HepG2 (cell line): Measurements from ENCODE around the gene DENND1C. TPM values are rescaled to one million over a fixed set of nuclear protein-coding genes. Genes with fewer than 3 reads are reported as not detected.

Experiments
- ATAC-seq: fragments of 200-7000 bp; cut with Tn5 transposase; 3 replicates; pipeline ENCODE4 v1.9.1; 2020; ENCODE audit warnings: mild to moderate bottlenecking, moderate library complexity
- BruUV-seq: library from RNA; stranded (reverse); fragments of 400-500 nt; replicated peaks from 2 replicates; lab custom pipeline; 2021; lab: Mats Ljungman, UMichigan
- CTCF ChIA-PET: fragments of 300-600 bp; formaldehyde crosslinking; extraction: SDS; loops from one replicate; lab custom pipeline; 2021; ENCODE audit warnings: low total read pairs, inconsistent platforms, low intra/inter-chr PET ratio; lab: Yijun Ruan, JAX
- POLR2A ChIA-PET: fragments of 350-600 bp; sonication (Branson Sonifier 250); formaldehyde crosslinking; loops from one replicate; lab custom pipeline; 2020; ENCODE audit warnings: antibody characterized with exemption, inconsistent platforms; lab: Yijun Ruan, JAX
- DNase-seq: peaks from one replicate; pipeline ENCODE4 v3.0.0-alpha.2; 2015; ENCODE audit warnings: low spot score
- FAIRE-seq: peaks from 3 replicates; lab custom pipeline; 2011; peaks lifted over from hg19 to GRCh38; lab: Jason Lieb, UNC
- H2AFZ ChIP-seq: one replicate; pipeline ENCODE4 v1.6.1; 2011; ENCODE audit warnings: low read length, inconsistent platforms
- H3K27ac ChIP-seq: fragments of 300-600 bp; 3 replicates; pipeline ENCODE4 v1.8.0; 2011; ENCODE audit warnings: mixed run types, mild to moderate bottlenecking, mixed read lengths, low read length, inconsistent platforms; ENCODE audit not compliant: insufficient read depth; ENCODE audit errors: extremely low read length
- H3K27me3 ChIP-seq, 2 experiments: fragments of 200-600 bp in 1 of 2; 2 replicates in 1 of 2; 3 replicates in 1 of 2; pipeline versions ENCODE4 v1.6.0 to v1.8.0; 2011; ENCODE audit warnings: low read length in 2 of 2, mild to moderate bottlenecking in 2 of 2, moderate library complexity in 2 of 2, inconsistent platforms in 1 of 2; ENCODE audit not compliant: insufficient read depth in 2 of 2, control insufficient read depth in 1 of 2
- H3K36me3 ChIP-seq, 2 experiments: fragments of 200-600 bp in 1 of 2; replicated peaks in 1 of 2; 2 replicates in 1 of 2; 3 replicates in 1 of 2; pipeline versions ENCODE4 v1.5.1 to v1.8.0; 2011; ENCODE audit warnings: low read length in 2 of 2, inconsistent platforms in 1 of 2; ENCODE audit not compliant: insufficient read depth in 2 of 2, control insufficient read depth in 1 of 2
- H3K4me1 ChIP-seq: 2 replicates; pipeline ENCODE4 v1.5.1; 2012; ENCODE audit warnings: low read length, inconsistent platforms; ENCODE audit not compliant: insufficient read depth
- H3K4me2 ChIP-seq: 2 replicates; pipeline ENCODE4 v1.6.0; 2011; ENCODE audit warnings: low read depth, low read length, inconsistent platforms
- H3K4me3 ChIP-seq, 3 experiments: fragments of 200-600 bp in 1 of 3; sonication (generic), shearing (Covaris generic) in 1 of 3; replicated peaks in 1 of 3; 2 replicates each; pipeline ENCODE4 v1.5.1; 2011 to 2016; ENCODE audit warnings: low read length in 3 of 3, inconsistent platforms in 2 of 3, low read depth in 2 of 3, mild to moderate bottlenecking in 2 of 3, control low read depth in 1 of 3, mixed read lengths in 1 of 3; ENCODE audit not compliant: insufficient read depth in 1 of 3
- H3K79me2 ChIP-seq: one replicate; pipeline ENCODE4 v1.6.1; 2011; ENCODE audit warnings: low read length, inconsistent platforms; ENCODE audit not compliant: insufficient read depth
- H3K9ac ChIP-seq: 2 replicates; pipeline ENCODE4 v1.6.0; 2011; ENCODE audit warnings: mild to moderate bottlenecking, low read depth, low read length, inconsistent platforms; ENCODE audit not compliant: insufficient read depth
- H3K9me3 ChIP-seq: 2 replicates; pipeline ENCODE4 v1.5.1; 2012; ENCODE audit warnings: mild to moderate bottlenecking, low read length
- H4K20me1 ChIP-seq: 2 replicates; pipeline ENCODE4 v1.6.0; 2011; ENCODE audit warnings: inconsistent platforms, mild to moderate bottlenecking, low read length, moderate library complexity; ENCODE audit not compliant: insufficient read depth
- CCAR2 ChIP-seq: fragments of 200-400 bp; formaldehyde crosslinking; optimal IDR thresholded peaks from 2 replicates; pipeline ENCODE3; 2018; ENCODE audit warnings: low read depth, mild to moderate bottlenecking, low read length, moderate library complexity
- ETV5 ChIP-seq: IDR thresholded peaks from 2 replicates; pipeline ENCODE4 v1.6.1; 2018; ENCODE audit warnings: missing biosample characterization, missing genetic modification reagents, inconsistent platforms, borderline replicate concordance
- HNF4A ChIP-seq: sonication (generic); formaldehyde crosslinking; IDR thresholded peaks from 2 replicates; pipeline ENCODE4 v1.4.0; 2020; ENCODE audit warnings: missing genetic modification reagents
- KDM5A ChIP-seq: fragments of 200-600 bp; sonication (generic); IDR thresholded peaks from 2 replicates; pipeline ENCODE4 v1.7.0; 2018; ENCODE audit warnings: antibody characterized with exemption, mild to moderate bottlenecking, low read length, borderline replicate concordance
- KLF6 ChIP-seq: IDR thresholded peaks from 2 replicates; pipeline ENCODE4 v1.8.0; 2016; ENCODE audit warnings: missing biosample characterization, missing genetic modification reagents
- MAFF ChIP-seq: IDR thresholded peaks from 2 replicates; pipeline ENCODE4 v1.6.1; 2011; ENCODE audit warnings: low read depth, low read length, improper control_type of control experiment
- MXI1 ChIP-seq: IDR thresholded peaks from 3 replicates; pipeline ENCODE4 v1.6.1; 2012; ENCODE audit warnings: low read depth, low read length, inconsistent platforms, borderline replicate concordance
- NRL ChIP-seq: sonication (generic); formaldehyde crosslinking; IDR thresholded peaks from 2 replicates; pipeline ENCODE4 v1.5.0; 2020; ENCODE audit warnings: missing genetic modification reagents, mild to moderate bottlenecking, moderate library complexity, borderline replicate concordance
- PITX1 ChIP-seq: sonication (generic); formaldehyde crosslinking; IDR thresholded peaks from 2 replicates; pipeline ENCODE4 v1.5.1; 2020; ENCODE audit warnings: mild to moderate bottlenecking, missing genetic modification reagents
- RFX1 ChIP-seq: fragments of 450-650 bp; IDR thresholded peaks from 2 replicates; pipeline ENCODE4 v1.6.1; 2017
- TARDBP ChIP-seq: sonication (generic); formaldehyde crosslinking; IDR thresholded peaks from 2 replicates; pipeline ENCODE4 v1.8.0; 2022; ENCODE audit warnings: mild to moderate bottlenecking, missing genetic modification reagents
- TP53 ChIP-seq: sonication (generic); formaldehyde crosslinking; conservative IDR thresholded peaks from 2 replicates; pipeline ENCODE4 v1.4.0; 2020; ENCODE audit warnings: missing genetic modification reagents
- ZFP91 ChIP-seq: sonication (generic); formaldehyde crosslinking; IDR thresholded peaks from 2 replicates; pipeline ENCODE4 v1.9.0; 2022; ENCODE audit warnings: missing genetic modification reagents, mild to moderate bottlenecking, borderline replicate concordance
- ZNF331 ChIP-seq: sonication (generic); formaldehyde crosslinking; IDR thresholded peaks from 2 replicates; pipeline ENCODE4 v1.4.0; 2020; ENCODE audit warnings: missing genetic modification reagents
- ZNF816 ChIP-seq: sonication (generic); formaldehyde crosslinking; IDR thresholded peaks from 2 replicates; pipeline ENCODE4 v1.8.0; 2022; ENCODE audit warnings: missing genetic modification reagents, mild to moderate bottlenecking, borderline replicate concordance
- ZNF839 ChIP-seq: sonication (generic); formaldehyde crosslinking; IDR thresholded peaks from 2 replicates; pipeline ENCODE4 v1.4.0; 2020; ENCODE audit warnings: missing genetic modification reagents, mild to moderate bottlenecking, borderline replicate concordance
- WGBS: methylation state at CpG from one replicate; pipeline ENCODE4 v1.1.6; 2017; ENCODE audit warnings: low lambda C conversion rate; 5-methylcytosine and 5-hydroxymethylcytosine counted together
- in situ Hi-C: cut with HindIII; loops from 2 replicates; pipeline ENCODE4 v1.10.0; 2017; ENCODE audit warnings: low pct_unique_long_range_greater_than_20kb; ENCODE audit not compliant: extremely low pct_ligation_motif_present
- intact Hi-C: fragments of 100-400 bp; cut with micrococcal nuclease; formaldehyde crosslinking; loops from one replicate; pipeline ENCODE4 v1.10.0; 2022; ENCODE audit not compliant: unreplicated experiment
- polyA plus RNA-seq, 8 experiments: library from polyadenylated mRNA; depleted of rRNA in 3 of 8; stranded (reverse) in 7 of 8; unstranded in 1 of 8; fragments of >200 nt; fragmentation: Illumina TruSeq in 4 of 8; extraction: Trizol in 4 of 8; gene quantifications; 2 replicates each; pipeline versions ENCODE4 v1.2.1 to v1.2.3, GENCODE V29; 2011 to 2016; ENCODE audit warnings: low read depth in 4 of 8, missing spikeins in 1 of 8, mixed read lengths in 1 of 8; ENCODE audit not compliant: insufficient read depth in 1 of 8
- total RNA-seq, 5 experiments: library from RNA; depleted of rRNA; stranded (reverse); fragments of >200 nt; fragmentation: Illumina TruSeq; extraction: Trizol; gene quantifications; 2 replicates each; pipeline ENCODE4 v1.2.3, GENCODE V29; 2016; ENCODE audit warnings: low read depth in 1 of 5
- TF ChIP-seq, protein P1 (sequence below): IDR thresholded peaks from 2 replicates; pipeline ENCODE4 v1.6.1; 2016; ENCODE audit warnings: missing genetic modification reagents, missing compliant biosample characterization
- TF ChIP-seq, protein P2 (sequence below): sonication (generic); formaldehyde crosslinking; IDR thresholded peaks from 2 replicates; pipeline ENCODE4 v1.4.0; 2020; ENCODE audit warnings: missing genetic modification reagents
- TF ChIP-seq, protein P3 (sequence below): IDR thresholded peaks from 2 replicates; pipeline ENCODE4 v1.6.1; 2016; ENCODE audit warnings: mild to moderate bottlenecking

The DENND1C gene
- total and polyA plus RNA-seq, 2 of the 13 experiments (the other 11 are each of a cell fraction or from before 2014, with no cell fraction given), result 0.04 to 0.73 TPM

GRCh38 chr19:6516659-6517291 is 35.2 kb upstream of the DENND1C start:
- CTCF ChIA-PET, result interaction anchor here (1.4 to 2.4 kb wide), 2 partner anchors 35 to 116 kb away, joined by 3 to 24 read pairs; partner anchors contain the start of gene DENND1C
- ATAC-seq, result peak; percentile 96
- peak; percentile 64; the same call in 1 of the 2 replicates for TF ChIP-seq ZNF839 (CRISPR knock-in tag)
- no peak for TF ChIP-seq ZNF816 (CRISPR knock-in tag)
- TF ChIP-seq MAFF, result no peak
- 0 out of 2 replicates have a peak, but pooled peaks have one; percentile 45 for TF ChIP-seq TARDBP
- no peak for TF ChIP-seq CCAR2
- TF ChIP-seq, protein P1, sequence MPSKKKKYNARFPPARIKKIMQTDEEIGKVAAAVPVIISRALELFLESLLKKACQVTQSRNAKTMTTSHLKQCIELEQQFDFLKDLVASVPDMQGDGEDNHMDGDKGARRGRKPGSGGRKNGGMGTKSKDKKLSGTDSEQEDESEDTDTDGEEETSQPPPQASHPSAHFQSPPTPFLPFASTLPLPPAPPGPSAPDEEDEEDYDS, result peak; percentile 38; the same call in 1 of the 2 replicates
- TF ChIP-seq KLF6 (CRISPR knock-in tag), result 0 out of 2 replicates have a peak, but pooled peaks have one; percentile 51
- TF ChIP-seq RFX1, result no peak
- TF ChIP-seq NRL, result peak; percentile 47; the same call in 1 of the 2 replicates
- TF ChIP-seq, protein P2, sequence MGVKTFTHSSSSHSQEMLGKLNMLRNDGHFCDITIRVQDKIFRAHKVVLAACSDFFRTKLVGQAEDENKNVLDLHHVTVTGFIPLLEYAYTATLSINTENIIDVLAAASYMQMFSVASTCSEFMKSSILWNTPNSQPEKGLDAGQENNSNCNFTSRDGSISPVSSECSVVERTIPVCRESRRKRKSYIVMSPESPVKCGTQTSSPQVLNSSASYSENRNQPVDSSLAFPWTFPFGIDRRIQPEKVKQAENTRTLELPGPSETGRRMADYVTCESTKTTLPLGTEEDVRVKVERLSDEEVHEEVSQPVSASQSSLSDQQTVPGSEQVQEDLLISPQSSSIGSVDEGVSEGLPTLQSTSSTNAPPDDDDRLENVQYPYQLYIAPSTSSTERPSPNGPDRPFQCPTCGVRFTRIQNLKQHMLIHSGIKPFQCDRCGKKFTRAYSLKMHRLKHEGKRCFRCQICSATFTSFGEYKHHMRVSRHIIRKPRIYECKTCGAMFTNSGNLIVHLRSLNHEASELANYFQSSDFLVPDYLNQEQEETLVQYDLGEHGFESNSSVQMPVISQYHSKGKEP (CRISPR knock-in tag), result no peak
- TF ChIP-seq PITX1 (CRISPR knock-in tag), result peak; percentile 80
- TF ChIP-seq, protein P3, sequence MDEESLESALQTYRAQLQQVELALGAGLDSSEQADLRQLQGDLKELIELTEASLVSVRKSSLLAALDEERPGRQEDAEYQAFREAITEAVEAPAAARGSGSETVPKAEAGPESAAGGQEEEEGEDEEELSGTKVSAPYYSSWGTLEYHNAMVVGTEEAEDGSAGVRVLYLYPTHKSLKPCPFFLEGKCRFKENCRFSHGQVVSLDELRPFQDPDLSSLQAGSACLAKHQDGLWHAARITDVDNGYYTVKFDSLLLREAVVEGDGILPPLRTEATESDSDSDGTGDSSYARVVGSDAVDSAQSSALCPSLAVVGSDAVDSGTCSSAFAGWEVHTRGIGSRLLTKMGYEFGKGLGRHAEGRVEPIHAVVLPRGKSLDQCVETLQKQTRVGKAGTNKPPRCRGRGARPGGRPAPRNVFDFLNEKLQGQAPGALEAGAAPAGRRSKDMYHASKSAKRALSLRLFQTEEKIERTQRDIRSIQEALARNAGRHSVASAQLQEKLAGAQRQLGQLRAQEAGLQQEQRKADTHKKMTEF (CRISPR knock-in tag), result peak; percentile 45; the same call in 1 of the 2 replicates
- peak; percentile 82 for TF ChIP-seq ZFP91 (CRISPR knock-in tag)
- TF ChIP-seq KDM5A, result no peak
- TF ChIP-seq MXI1, result no peak
- TF ChIP-seq ETV5 (CRISPR knock-in tag), result peak; percentile 75; the same call in 1 of the 2 replicates
- peak; percentile 55; the same call in 1 of the 2 replicates for TF ChIP-seq ZNF331 (CRISPR knock-in tag)
- no peak for TF ChIP-seq HNF4A (CRISPR knock-in tag)
- 0 out of 2 replicates have a peak, but pooled peaks have one; percentile 35 for TF ChIP-seq TP53 (CRISPR knock-in tag)

More at GRCh38 chr19:6516659-6517291, 35.2 kb upstream of the DENND1C start:
- Histone ChIP-seq H2AFZ (no peak overlapping the region), H3K4me3 (peak overlapping the region; percentile 54 to 88 (median 78); a peak in 5 of 6 replicates), H4K20me1 (no peaks in the 10 kb centered on the region), H3K36me3 (no peaks in the 10 kb centered on the region), H3K27me3 (no peaks in the 10 kb centered on the region; a peak in 1 of 5 replicates), H3K9me3 (no peaks in the 10 kb centered on the region), H3K27ac (no peak overlapping the region), H3K9ac (peak overlapping the region; percentile 57), H3K4me1 (peaks cover 46% of the 10 kb centered on the region), H3K79me2 (no peaks in the 10 kb centered on the region), H3K4me2 (peak overlapping the region; percentile 97)
- DNase-seq (peak; percentile 60), FAIRE-seq (no peak)
- WGBS, result 0% methylated on average over 13 of the region's 38 CpGs
- in situ Hi-C loops, result loop anchor here (5.0 kb wide), 1 partner anchor 116 kb away; no protein-coding TSS in a partner anchor
- intact Hi-C loops, result loop anchor here (2.0 kb wide), 2 partner anchors 116 to 346 kb away; no protein-coding TSS in a partner anchor
- POLR2A ChIA-PET, result interaction anchor here (0.9 to 1.6 kb wide), 5 partner anchors 9 to 221 kb away, joined by 3 to 8 read pairs (median 4); partner anchors contain the start of genes C3, GPR108, KHSRP and TNFSF9
- no TSS peak for BruUV-seq
